ENCODE results near the gene UGT3A2.

The UGT3A2 gene

DNA sequence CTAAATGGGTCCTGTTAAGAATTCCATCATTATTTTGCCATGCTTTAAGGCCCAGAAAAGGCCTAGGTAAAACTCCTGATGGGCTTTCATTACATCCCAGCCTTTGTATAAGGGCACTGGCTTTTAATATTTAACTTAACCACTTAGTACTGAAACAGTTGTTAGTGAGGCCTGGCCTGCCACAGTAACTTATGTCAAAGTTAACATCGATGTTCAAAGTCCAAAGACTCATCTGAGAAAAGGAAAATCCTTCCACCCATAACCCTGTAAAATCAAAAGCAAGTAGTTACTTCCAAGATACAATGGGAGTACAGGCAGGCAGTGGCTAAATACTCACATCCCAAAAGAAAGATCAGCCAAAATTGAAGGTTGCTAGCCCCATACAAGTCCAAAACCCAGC is 60.5 kb downstream of the UGT3A2 start:
- no peak for DNase-seq (ENCODE audit: low read depth)

DNA sequence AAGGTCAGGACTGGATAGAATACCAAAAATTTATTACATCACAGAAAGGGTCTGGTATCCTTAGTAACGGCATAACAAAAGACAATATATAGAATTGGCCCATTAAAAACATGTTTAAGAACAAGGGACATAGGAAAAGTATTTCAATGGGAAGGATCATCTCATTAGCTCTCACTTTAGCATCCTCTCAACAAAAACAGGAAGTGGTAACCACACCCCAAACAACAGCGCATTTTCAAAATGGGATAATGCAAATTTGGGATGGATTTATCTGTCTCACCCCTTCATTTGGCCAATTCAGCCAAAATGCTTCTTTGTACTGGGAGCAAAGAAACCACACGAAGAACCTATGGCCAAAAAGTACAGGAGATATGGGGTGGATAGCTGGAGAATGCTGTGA is 65.7 kb downstream of the UGT3A2 start:
- no peak for DNase-seq (ENCODE audit: low read depth)

DNA sequence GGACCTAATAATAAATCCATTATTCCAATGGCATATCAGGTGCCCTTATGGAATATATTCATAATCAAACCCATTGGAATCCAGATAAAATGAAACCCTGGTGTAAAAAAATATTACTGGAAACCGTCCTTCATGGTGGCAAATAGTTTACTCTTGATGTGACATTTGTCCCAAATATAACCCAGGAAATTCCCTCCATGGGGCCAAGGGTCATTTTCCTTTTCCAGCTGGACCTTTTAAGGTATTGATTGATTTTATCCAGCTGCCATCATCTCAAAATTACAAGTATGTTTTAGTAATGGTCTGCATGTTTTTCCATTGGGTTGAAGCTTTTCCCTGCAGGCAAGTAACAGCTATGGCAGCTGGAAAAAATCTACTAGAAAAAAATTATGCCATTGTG is 67.1 kb downstream of the UGT3A2 start:
- DNase-seq (ENCODE audit: low read depth): no peak

DNA sequence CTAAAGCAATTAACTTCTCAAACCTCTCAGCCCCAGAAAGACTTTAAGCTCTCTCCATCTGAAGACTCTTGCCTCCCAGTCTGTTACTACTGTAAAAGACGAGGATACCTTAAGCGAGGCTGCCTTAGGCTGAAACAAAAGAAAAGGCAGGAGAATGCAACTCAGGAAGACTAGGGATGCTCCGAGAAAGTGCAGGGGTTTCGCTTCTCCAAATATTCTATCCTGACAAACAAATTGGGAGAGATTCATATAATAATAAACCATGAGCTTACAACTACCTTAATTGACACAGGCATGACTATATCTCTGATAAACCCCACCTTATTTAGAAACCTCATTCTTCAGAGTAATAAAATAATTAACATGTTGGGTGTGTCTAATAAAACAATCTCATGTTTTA is 70.6 kb downstream of the UGT3A2 start:
- DNase-seq (ENCODE audit: low read depth): no peak

DNA sequence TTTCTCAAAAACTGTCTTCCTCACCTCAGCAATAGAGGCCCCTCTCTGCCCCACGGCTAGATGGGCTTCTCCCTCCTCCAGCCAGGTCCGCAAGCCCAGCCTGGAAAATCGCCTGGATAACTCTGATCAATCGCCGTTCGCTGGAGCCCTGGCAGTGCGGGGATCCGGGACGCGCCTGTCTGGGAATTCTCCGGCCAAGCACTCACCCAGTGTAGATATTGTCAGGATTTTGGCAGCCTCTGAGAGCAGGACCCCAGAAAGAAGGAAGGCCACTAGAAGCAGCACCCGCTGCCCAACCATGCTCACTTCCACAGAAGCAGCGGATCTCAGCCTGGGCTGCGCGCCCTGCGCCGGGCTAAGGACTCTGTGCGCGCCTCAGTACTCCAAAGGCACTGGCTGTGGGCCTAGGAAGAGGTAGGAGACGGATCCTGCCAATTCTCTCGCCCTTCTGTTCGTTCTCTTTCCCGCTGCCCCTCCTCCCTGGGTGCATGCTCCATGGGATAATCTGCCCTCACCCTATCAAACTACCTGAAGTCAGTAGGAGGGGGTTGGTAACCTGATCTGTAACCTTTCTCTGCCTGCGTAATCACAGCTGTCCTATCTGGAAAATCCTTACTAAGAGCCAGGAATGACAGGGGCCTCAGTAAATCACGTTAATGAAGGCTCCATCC is 75.6 kb downstream of the UGT3A2 start, which contains the start of gene UGT3A1:
Gene UGT3A1, minus strand, starts transcription at position 450 of the 671 bp plus-strand sequence. Its CDS starts 150 bp downstream, at position 300.
- no peak for DNase-seq (ENCODE audit: low read depth)

DNA sequence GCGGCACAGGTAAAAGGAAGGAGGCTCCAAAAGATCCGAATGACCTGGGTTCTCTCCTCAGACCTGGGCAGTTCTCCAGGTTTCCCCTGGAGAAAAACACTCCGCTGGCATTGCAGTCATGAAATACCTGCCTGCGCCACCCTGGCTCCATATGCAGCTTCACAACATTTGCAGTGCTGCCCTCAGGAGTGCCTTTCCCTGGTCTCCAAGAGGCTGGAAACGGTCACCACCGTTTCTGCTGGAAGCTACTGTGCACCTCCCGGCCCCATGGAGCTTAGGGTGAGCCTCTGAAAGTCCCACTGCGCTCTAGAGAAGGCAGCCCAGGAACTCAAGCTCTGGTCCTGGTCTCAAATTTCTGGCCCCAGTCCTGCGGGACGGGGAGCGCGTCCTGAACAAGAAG is 76.2 kb downstream of the UGT3A2 start:
- no peak for DNase-seq (ENCODE audit: low read depth)

DNA sequence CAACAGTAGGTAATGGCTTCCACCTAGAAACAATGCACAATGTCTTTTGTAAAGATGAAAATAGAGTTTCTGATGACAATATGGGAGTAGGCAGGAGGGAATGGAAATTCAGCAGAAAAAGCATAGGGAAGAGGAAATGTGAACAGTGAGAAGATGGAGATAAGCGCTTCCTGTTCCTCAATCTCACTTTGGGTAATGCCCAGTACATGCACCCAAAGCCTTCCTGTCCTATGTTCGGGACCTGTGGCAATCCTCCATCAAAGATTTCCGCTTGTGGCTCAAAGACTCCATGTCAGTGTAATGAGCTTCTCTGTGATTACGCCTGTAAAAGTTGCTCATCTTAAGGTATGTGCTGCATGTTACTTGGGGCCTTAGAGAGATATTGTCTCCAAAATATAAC is 78.2 kb downstream of the UGT3A2 start:
- no peak for DNase-seq (ENCODE audit: low read depth)

DNA sequence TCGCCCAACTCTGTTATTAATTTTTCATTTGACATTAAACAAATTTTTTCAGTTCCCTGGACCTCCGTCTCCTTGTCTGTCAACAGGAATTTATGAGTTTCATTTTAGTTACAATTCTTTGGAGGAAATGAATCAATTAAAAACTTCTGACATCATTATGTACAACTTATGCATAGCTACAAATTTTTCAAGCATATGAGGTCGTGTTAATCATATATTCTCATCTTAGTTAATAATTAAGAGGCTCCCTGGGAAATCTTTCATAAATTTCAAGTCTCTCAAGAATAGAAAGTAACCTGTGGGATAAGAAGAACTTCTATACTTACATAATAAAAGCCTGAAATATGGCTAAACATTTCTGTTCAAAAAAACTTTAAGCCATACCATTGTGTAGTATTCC is 78.9 kb downstream of the UGT3A2 start:
- DNase-seq (ENCODE audit: low read depth): no peak
